Measurements from ENCODE around the gene STAC3. TPM values are rescaled to one million over a fixed set of nuclear protein-coding genes. Genes with fewer than 3 reads are reported as not detected.

The STAC3 gene
- total RNA-seq, 1 experiment from 2014 or later, result 2.8 TPM

- no peak overlapping the region for H2BK12ac ChIP-seq (ENCODE audit: insufficient read length, low read depth, low read length)
- no peaks in the 10 kb centered on the region for H3K79me2 ChIP-seq (ENCODE audit: insufficient read depth, low read length)
- no peak overlapping the region for H3T11ph ChIP-seq (ENCODE audit: low read length)
- Mint-ChIP-seq H3K36me3 (ENCODE audit: insufficient read depth in 1 of 3, low read depth in 3 of 3) (peaks cover 0 to 5% (median 4%) of the 10 kb centered on the region in 3 experiments; a peak in 4 of 7 replicates), H3K9me3 (peaks cover 0 to 5% of the 10 kb centered on the region in 2 experiments; a peak in 3 of 5 replicates), H3K4me3 (peak overlapping the region in 1 of 2 experiments; percentile 87; a peak in 3 of 5 replicates), H3K4me1 (peaks cover 64 to 72% of the 10 kb centered on the region in 2 experiments), H3K27ac (no peak overlapping the region), H3K27me3 (ENCODE audit: low read depth) (peaks cover 95% of the 10 kb centered on the region)
- no peak overlapping the region for H3K18ac ChIP-seq (ENCODE audit: insufficient read length, low read depth, low read length)
- no peak overlapping the region for H2BK5ac ChIP-seq (ENCODE audit: insufficient read length, low read length)
- no peak overlapping the region for H4K5ac ChIP-seq (ENCODE audit: insufficient read length, low read depth, low read length)
- H3K9ac ChIP-seq (ENCODE audit: extremely low read depth, insufficient read length, low read length), result no peak overlapping the region
- no peaks in the 10 kb centered on the region for H3K79me1 ChIP-seq (ENCODE audit: insufficient read depth, low read depth, low read length, poor library complexity, severe bottlenecking)
- H3K27ac ChIP-seq (ENCODE audit: insufficient read length, low read depth, low read length), result no peak overlapping the region
- no peak for TF ChIP-seq CTCF (conservative IDR thresholded peaks at IDR 0.05)
- no peak overlapping the region for H4K8ac ChIP-seq (replicated peaks; ENCODE audit: insufficient read length, low read depth, low read length)
- H3K4me1 ChIP-seq (ENCODE audit: insufficient read depth, low read length), result peaks cover 8% of the 10 kb centered on the region
- WGBS (ENCODE audit: extremely low coverage, insufficient read length, low lambda C conversion rate), result no CpG with 5 or more reads among the region's 5 CpGs
- no peak overlapping the region for H4K91ac ChIP-seq (ENCODE audit: insufficient read length, low read depth, low read length)
- no peak overlapping the region for H2AFZ ChIP-seq (ENCODE audit: low read length)
- no peak for DNase-seq
- no peak overlapping the region for H3K4ac ChIP-seq (ENCODE audit: low read depth, low read length)
- peaks cover 73% of the 10 kb centered on the region for H3K27me3 ChIP-seq (ENCODE audit: insufficient read depth, low read length)
- no peak overlapping the region for H3K4me2 ChIP-seq (ENCODE audit: insufficient read depth, insufficient read length, low read length)
- H3K23ac ChIP-seq (ENCODE audit: insufficient read length, low read depth, low read length), result no peak overlapping the region
- no peak overlapping the region for H2BK15ac ChIP-seq (ENCODE audit: low read depth, low read length)
- H3K56ac ChIP-seq (ENCODE audit: insufficient read length, low read depth, low read length), result no peak overlapping the region
- H3K23me2 ChIP-seq (ENCODE audit: insufficient read length, low read depth, low read length, poor library complexity, severe bottlenecking), result peaks cover 7% of the 10 kb centered on the region
- no peak overlapping the region for H2AK5ac ChIP-seq (ENCODE audit: insufficient read length, low read length)
- H2BK120ac ChIP-seq (ENCODE audit: low read depth, low read length, poor library complexity, severe bottlenecking), result no peak overlapping the region
- H3K14ac ChIP-seq (ENCODE audit: insufficient read depth, low read length), result no peak overlapping the region
- no peaks in the 10 kb centered on the region for H3K9me3 ChIP-seq (ENCODE audit: control insufficient read depth, low read depth, low read length)
- H4K20me1 ChIP-seq (ENCODE audit: control insufficient read depth, insufficient read depth, insufficient read length), result peaks cover 3% of the 10 kb centered on the region
- H2BK20ac ChIP-seq (ENCODE audit: low read depth, low read length, poor library complexity, severe bottlenecking), result no peak overlapping the region
Measured at GRCh38 chr12:57218030-57218853, 32.7 kb downstream of the STAC3 start.

Measured in H9 (cell line).